T-helper 1 cell treated with Interleukin-12 subunit alpha and Interleukin-12 subunit beta and Interleukin-4 antibody, amounts not matched to agents 30 μg/mL and 1 μg/mL, for 36 hours (primary cell): ENCODE data around the gene UQCRH.
"Not testable (repeated sequence)": the region's sequence is repeated elsewhere in the genome, so short reads cannot be mapped to it uniquely, and the experiment has no call there.

Source experiments
- H3K27ac Mint-ChIP-seq: one replicate; pipeline ENCODE4 v1.8.0; 2021; ENCODE audit warnings: mild to moderate bottlenecking, mixed read lengths
- H3K27me3 Mint-ChIP-seq: one replicate; pipeline ENCODE4 v1.8.0; 2021; ENCODE audit warnings: low read depth, mixed read lengths
- H3K36me3 Mint-ChIP-seq: one replicate; pipeline ENCODE4 v1.8.0; 2021; ENCODE audit warnings: low read depth, mixed read lengths
- H3K4me1 Mint-ChIP-seq: one replicate; pipeline ENCODE4 v1.8.0; 2021; ENCODE audit warnings: low read depth, mixed read lengths
- H3K4me3 Mint-ChIP-seq: one replicate; pipeline ENCODE4 v1.8.0; 2021; ENCODE audit warnings: mild to moderate bottlenecking, moderate library complexity, mixed read lengths
- H3K9me3 Mint-ChIP-seq: one replicate; pipeline ENCODE4 v1.8.0; 2021; ENCODE audit warnings: mixed read lengths

The UQCRH gene

DNA sequence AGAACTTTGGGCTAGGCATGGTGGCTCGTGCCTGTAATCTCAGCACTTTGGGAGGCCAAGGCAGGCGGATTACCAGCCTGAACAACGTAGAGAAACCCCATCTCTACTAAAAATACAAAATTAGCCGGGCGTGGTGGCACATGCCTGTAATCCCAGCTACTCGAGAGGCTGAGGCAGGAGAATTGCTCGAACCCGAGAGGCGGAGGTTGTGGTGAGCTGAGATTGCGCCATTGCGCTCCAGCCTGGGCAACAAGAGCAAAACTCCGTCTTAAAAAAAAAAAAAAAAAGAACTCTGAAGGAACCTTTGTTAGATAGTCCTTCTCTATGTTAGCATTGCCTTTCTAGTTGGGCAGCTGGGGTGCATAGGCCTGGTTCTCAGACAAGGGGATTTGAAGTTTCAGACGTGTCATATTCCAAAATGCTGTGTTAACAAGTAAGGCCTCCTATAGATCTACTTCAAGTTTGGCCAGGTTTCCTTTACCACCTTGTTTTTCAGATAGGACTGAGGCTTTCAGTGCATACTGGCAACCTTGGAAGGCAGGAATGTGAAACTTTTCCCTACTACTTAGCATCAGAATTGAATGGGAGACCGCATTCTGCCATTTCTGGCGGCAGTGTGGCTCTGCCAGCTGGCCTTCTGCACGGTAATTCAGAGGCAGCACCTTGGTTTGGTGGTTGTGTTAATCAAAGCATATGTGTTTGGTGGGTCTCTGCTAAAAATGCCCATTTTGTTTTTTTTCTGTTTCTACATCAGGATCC lies 6.1 kb downstream of the UQCRH start:
- Mint-ChIP-seq H3K4me3 (no peak overlapping the region), H3K9me3 (no peaks in the 10 kb centered on the region), H3K4me1 (peaks cover 24% of the 10 kb centered on the region), H3K27me3 (no peaks in the 10 kb centered on the region), H3K36me3 (peaks cover 30% of the 10 kb centered on the region), H3K27ac (no peak overlapping the region)

- H3K36me3 Mint-ChIP-seq: peaks cover 34% of the 10 kb centered on the region
Observed at GRCh38 chr1:46310321-46310720, 6.8 kb downstream of the UQCRH start.

GRCh38 chr1:46315669-46316403 lies 12.3 kb downstream of the UQCRH start:
- H3K27me3 Mint-ChIP-seq: no peaks in the 10 kb centered on the region
- H3K9me3 Mint-ChIP-seq: no peaks in the 10 kb centered on the region
- H3K36me3 Mint-ChIP-seq: peaks cover 32% of the 10 kb centered on the region
- H3K4me3 Mint-ChIP-seq: no peak overlapping the region
- no peaks in the 10 kb centered on the region for H3K4me1 Mint-ChIP-seq
- no peak overlapping the region for H3K27ac Mint-ChIP-seq

More at GRCh38 chr1:46310321-46310720, 6.8 kb downstream of the UQCRH start:
- Mint-ChIP-seq H3K4me3 (no peak overlapping the region), H3K27ac (no peak overlapping the region), H3K27me3 (no peaks in the 10 kb centered on the region), H3K9me3 (no peaks in the 10 kb centered on the region), H3K4me1 (peaks cover 21% of the 10 kb centered on the region)

- H3K4me1 Mint-ChIP-seq: no peaks in the 10 kb centered on the region
- H3K27ac Mint-ChIP-seq: no peak overlapping the region
- peaks cover 28% of the 10 kb centered on the region for H3K36me3 Mint-ChIP-seq
- no peak overlapping the region for H3K4me3 Mint-ChIP-seq
- H3K9me3 Mint-ChIP-seq: no peaks in the 10 kb centered on the region
- no peaks in the 10 kb centered on the region for H3K27me3 Mint-ChIP-seq
Observed at GRCh38 chr1:46317323-46317722, 13.8 kb downstream of the UQCRH start.

DNA sequence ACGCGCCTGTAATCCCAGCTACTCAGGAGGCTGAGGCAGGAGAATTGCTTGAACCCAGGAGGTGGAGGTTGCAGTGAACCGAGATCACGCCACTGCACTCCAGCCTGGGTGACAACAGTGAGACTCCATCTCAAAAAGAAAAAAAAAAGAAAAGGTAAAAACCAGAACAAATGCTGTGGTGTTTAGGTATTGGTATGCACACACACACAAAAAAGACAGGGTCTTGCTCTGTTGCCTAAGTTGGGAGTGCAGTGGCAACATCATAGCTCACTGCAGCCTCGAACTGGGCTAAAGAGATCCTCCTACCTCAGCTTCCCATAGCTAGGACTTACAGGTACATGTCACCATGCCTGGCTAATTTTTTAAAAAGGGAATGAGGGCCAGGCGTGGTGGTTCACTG lies 15.8 kb downstream of the UQCRH start:
- not testable (repeated sequence) for H3K4me3 Mint-ChIP-seq, H3K9me3 Mint-ChIP-seq, H3K27me3 Mint-ChIP-seq, H3K4me1 Mint-ChIP-seq, H3K27ac Mint-ChIP-seq
- H3K36me3 Mint-ChIP-seq: peaks cover 19% of the 10 kb centered on the region

- not testable (repeated sequence) for H3K4me3 Mint-ChIP-seq, H3K27me3 Mint-ChIP-seq, H3K4me1 Mint-ChIP-seq, H3K27ac Mint-ChIP-seq, H3K9me3 Mint-ChIP-seq
- peaks cover 13% of the 10 kb centered on the region for H3K36me3 Mint-ChIP-seq
Observed at GRCh38 chr1:46319960-46320914, 16.7 kb downstream of the UQCRH start.

DNA sequence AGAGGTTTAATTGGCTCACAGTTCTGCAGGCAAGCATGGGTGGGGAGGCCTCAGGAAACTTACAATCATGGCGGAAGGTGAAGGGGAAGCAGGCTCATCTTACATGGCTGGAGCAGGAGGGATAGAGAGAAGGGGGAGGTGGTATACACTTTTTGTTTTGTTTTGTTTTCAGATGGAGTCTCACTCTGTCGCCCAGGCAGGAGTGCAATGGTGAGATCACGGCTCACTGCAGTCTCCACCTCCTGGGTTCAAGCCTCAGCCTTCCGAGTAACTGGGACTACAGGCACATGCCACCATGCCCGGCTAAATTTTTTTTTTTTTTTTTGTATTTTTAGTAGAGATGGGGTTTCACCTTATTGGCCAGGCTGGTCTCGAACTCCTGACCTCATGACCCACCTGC lies 18.7 kb downstream of the UQCRH start:
- H3K4me3 Mint-ChIP-seq, H3K4me1 Mint-ChIP-seq, H3K27me3 Mint-ChIP-seq, H3K27ac Mint-ChIP-seq, H3K36me3 Mint-ChIP-seq, H3K9me3 Mint-ChIP-seq: not testable (repeated sequence)

- H3K27ac Mint-ChIP-seq, H3K4me1 Mint-ChIP-seq, H3K36me3 Mint-ChIP-seq, H3K9me3 Mint-ChIP-seq, H3K4me3 Mint-ChIP-seq, H3K27me3 Mint-ChIP-seq: not testable (repeated sequence)
Observed at GRCh38 chr1:46325285-46326076, 22.0 kb downstream of the UQCRH start.

DNA sequence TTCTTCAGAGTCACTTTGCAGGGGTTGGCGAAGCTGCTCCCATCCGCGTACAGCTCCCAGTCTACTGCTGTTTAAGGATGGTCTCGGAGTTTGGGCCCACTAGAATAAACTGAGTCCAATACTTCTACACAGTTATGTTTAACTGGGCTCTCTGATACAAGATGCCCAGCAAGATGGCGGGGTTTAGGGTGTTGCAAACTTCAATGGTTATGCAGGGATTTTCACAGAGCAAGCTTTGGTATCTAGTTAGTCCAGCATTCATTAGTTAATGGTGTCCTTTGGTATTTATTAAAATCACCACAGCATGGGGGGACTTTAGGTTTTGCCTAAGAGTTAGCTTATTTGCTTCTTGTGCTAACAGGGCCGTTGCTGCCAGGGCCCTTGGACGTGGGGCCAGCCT lies 24.7 kb downstream of the UQCRH start:
- H3K4me1 Mint-ChIP-seq, H3K9me3 Mint-ChIP-seq, H3K36me3 Mint-ChIP-seq, H3K27ac Mint-ChIP-seq, H3K27me3 Mint-ChIP-seq, H3K4me3 Mint-ChIP-seq: not testable (repeated sequence)

- H3K27ac Mint-ChIP-seq, H3K4me3 Mint-ChIP-seq, H3K27me3 Mint-ChIP-seq, H3K9me3 Mint-ChIP-seq, H3K36me3 Mint-ChIP-seq, H3K4me1 Mint-ChIP-seq: not testable (repeated sequence)
Observed at GRCh38 chr1:46329807-46330206, 26.3 kb downstream of the UQCRH start.

DNA sequence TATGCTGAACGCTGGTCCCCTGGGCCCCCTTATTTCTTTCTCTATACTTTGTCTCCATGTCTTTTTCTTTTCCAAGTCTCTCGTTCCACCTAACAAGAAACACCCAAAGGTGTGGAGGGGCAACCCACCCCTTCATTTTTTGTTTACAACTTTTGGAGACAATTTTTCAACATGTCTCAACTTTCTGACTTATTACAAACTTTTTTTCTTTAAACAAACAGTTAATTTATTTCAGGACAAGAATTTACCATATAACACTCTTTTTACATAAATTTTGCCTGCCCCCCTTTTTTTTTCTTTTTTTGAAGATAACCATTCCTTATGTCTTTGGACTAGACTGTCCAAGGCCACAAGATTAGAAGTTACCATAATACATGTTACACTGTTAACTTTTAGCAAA lies 26.9 kb downstream of the UQCRH start:
- H3K27ac Mint-ChIP-seq, H3K4me3 Mint-ChIP-seq, H3K4me1 Mint-ChIP-seq, H3K27me3 Mint-ChIP-seq, H3K36me3 Mint-ChIP-seq, H3K9me3 Mint-ChIP-seq: not testable (repeated sequence)

DNA sequence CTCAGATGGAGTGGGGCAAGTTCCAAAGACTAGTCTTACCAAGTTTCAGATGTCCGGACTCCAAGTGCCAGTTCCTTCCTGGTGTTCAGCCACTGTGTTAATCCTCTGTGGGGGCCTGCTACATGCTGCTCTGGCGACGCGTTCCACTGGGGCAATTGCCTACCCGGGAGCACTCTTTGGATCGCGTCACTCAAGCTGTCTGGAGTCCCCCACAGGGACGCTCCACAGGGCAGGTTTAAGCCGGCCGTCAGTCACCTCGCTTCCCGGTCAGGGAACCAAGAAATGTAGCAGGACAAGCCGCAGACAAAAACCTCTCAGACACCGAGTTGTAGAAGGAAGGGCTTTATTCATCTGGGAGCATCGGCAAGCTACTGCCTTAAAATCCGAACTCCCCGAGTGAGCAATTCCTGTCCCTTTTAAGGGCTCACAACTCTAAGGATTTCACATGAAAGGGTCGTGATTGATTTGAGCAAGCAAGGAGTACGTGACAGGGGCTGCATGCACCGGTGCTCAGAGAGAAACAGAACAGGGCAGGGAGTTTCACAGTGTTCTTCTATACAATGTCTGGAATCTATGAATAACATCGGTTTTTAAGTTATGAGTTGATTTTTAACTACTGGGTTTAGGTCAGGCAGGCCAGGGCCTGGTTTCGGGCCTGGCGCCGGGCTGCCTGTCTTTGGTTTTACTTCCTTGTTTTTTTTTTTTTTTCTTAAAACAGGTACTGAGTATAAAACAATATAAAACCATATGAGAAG lies 28.5 kb downstream of the UQCRH start:
- not testable (repeated sequence) for H3K9me3 Mint-ChIP-seq, H3K36me3 Mint-ChIP-seq, H3K27ac Mint-ChIP-seq

DNA sequence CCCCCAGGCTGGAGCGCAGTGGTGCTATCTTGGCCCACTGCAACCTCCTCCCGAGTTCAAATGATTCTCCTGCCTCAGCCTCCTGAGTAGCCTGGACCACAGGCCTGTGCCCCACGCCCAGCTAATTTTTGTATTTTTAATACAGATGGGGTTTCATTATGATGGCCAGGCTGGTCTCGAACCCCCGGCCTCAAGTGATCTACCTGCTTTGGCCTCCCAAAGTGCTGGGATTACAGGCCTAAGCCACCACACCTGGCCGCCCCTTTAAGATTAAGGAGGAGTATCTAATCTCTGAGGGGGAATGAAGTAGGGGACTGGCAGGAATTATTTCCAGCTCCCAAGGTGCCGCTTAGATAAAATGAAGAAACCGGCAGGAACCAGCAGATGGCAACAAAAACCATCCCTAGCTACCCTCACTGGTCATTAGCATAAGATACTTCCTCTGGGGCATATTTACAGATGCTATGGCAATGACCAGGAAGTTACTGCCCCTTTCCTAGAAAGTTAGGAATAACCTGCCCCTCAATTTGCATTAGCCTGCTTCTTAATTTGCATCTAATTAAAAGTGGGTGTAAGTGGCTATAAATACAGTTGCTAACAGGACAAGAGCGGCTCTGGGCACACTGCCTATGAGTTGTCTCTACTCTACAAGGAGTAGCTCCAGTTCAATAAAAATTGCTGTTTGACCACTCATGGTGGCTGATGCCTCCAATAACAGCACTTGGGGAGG lies 30.0 kb downstream of the UQCRH start:
- H3K27ac Mint-ChIP-seq: no peak overlapping the region
- no peaks in the 10 kb centered on the region for H3K4me1 Mint-ChIP-seq
- H3K36me3 Mint-ChIP-seq: no peaks in the 10 kb centered on the region
- no peak overlapping the region for H3K4me3 Mint-ChIP-seq
- H3K27me3 Mint-ChIP-seq: no peaks in the 10 kb centered on the region
- no peaks in the 10 kb centered on the region for H3K9me3 Mint-ChIP-seq

More for the DNA sequence above, 28.5 kb downstream of the UQCRH start:
- H3K4me1 Mint-ChIP-seq, H3K27me3 Mint-ChIP-seq, H3K4me3 Mint-ChIP-seq: not testable (repeated sequence)
